Smooth muscle cell (in vitro differentiated cells): ENCODE measurements around the gene RTL5. TPM values are rescaled to one million over a fixed set of nuclear protein-coding genes. Genes with fewer than 3 reads are reported as not detected.

Experiments
- DNase-seq: peaks from one replicate; lab custom pipeline; 2025; ENCODE audit not compliant: unreplicated experiment; lab: John Stamatoyannopoulos, UW
- H2AFZ ChIP-seq: fragments of 200-600 bp; sonication (generic); 2 replicates; pipeline ENCODE4 v1.6.0; 2016; ENCODE audit warnings: antibody characterized with exemption, low read depth, mild to moderate bottlenecking
- H3F3A ChIP-seq: fragments of 200-600 bp; sonication (generic); 2 replicates; pipeline ENCODE4 v1.6.0; 2017; ENCODE audit warnings: antibody characterized with exemption, low read depth
- H3K27ac ChIP-seq: fragments of 200-600 bp; sonication (generic); 2 replicates; pipeline ENCODE4 v1.5.1; 2016; ENCODE audit warnings: low read depth, mild to moderate bottlenecking
- H3K27me3 ChIP-seq: fragments of 200-600 bp; sonication (generic); 2 replicates; pipeline ENCODE4 v1.6.1; 2016; ENCODE audit warnings: low read depth, mild to moderate bottlenecking
- H3K36me3 ChIP-seq: fragments of 200-600 bp; sonication (generic); 2 replicates; pipeline ENCODE4 v1.5.1; 2016; ENCODE audit warnings: low read depth
- H3K4me1 ChIP-seq: fragments of 200-600 bp; sonication (generic); 2 replicates; pipeline ENCODE4 v1.5.1; 2016; ENCODE audit warnings: low read depth
- H3K4me2 ChIP-seq: fragments of 200-600 bp; sonication (generic); 2 replicates; pipeline ENCODE4 v1.6.0; 2016; ENCODE audit warnings: mild to moderate bottlenecking
- H3K4me3 ChIP-seq: fragments of 200-600 bp; sonication (generic); 2 replicates; pipeline ENCODE4 v1.5.1; 2016; ENCODE audit warnings: mild to moderate bottlenecking
- H3K79me2 ChIP-seq: fragments of 200-600 bp; sonication (generic); 2 replicates; pipeline ENCODE4 v1.6.0; 2016; ENCODE audit warnings: low read depth, mild to moderate bottlenecking
- H3K9ac ChIP-seq: fragments of 200-600 bp; sonication (generic); 2 replicates; pipeline ENCODE4 v1.6.0; 2016; ENCODE audit warnings: low read depth
- H3K9me3 ChIP-seq: fragments of 200-600 bp; sonication (generic); replicated peaks from 2 replicates; pipeline ENCODE4 v1.5.1; 2016; ENCODE audit warnings: low read depth
- H4K20me1 ChIP-seq: fragments of 200-600 bp; sonication (generic); 2 replicates; pipeline ENCODE4 v1.6.0; 2016; ENCODE audit warnings: low read depth
- WGBS: methylation state at CpG from one replicate; pipeline ENCODE4 v1.1.7; 2016; ENCODE audit warnings: low lambda C conversion rate; 5-methylcytosine and 5-hydroxymethylcytosine counted together
- polyA plus RNA-seq: library from polyadenylated mRNA; unstranded; fragments of >200 nt; fragmentation: Nextera tagmentation; extraction: Ambion mirVana; gene quantifications from 2 replicates; pipeline ENCODE4 v1.2.1, GENCODE V29; 2016
- total RNA-seq: library from RNA; depleted of rRNA; stranded (reverse); fragments of >200 nt; gene quantifications from 2 replicates; pipeline ENCODE4 v1.2.3, GENCODE V29; 2014
- TF ChIP-seq, protein P1 (sequence below): fragments of 200-600 bp; sonication (generic); IDR thresholded peaks from 2 replicates; pipeline ENCODE4 v1.5.1; 2017; ENCODE audit warnings: borderline replicate concordance, mild to moderate bottlenecking, antibody characterized with exemption; ENCODE audit not compliant: insufficient read depth, poor library complexity, severe bottlenecking

The RTL5 gene
- total and polyA plus RNA-seq, 2 experiments from 2014 or later, result 3.1 to 3.6 TPM

DNA sequence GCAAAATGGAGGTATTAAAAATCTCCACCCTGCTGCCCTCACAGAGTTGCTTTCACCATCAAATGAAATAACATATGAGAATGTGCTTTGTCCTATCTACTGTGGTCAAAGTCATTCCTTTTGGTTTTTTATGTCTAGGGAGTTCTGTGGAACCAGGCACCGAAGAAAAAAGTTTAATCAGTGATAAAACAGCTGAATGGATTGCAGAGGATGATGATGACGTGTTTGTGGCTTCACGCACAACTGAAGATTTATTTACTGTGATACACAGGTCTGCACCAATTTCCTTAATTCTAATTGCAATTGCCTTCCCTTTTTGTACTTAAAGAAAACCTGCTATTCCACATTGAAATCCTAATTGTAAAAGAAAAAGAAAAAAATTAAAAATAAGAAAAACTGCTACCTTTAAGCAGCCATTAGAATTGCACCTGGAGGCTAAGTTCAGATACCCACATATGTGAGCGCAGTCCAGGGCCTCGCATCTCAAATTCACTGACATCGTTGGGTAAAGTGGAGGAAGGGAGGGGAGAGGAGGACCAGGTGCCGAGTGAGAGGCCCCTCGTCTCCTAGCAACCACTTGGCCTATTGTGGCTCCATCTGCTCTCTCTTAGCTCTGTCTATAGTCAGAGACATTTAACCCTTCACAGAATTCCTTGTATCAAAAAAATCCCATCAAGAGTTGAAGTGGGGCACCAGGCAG is 10.5 kb upstream of the RTL5 start:
- no peaks in the 10 kb centered on the region for H4K20me1 ChIP-seq
- 56% methylated on average over 8 of the region's 8 CpGs for WGBS
- H3K36me3 ChIP-seq, result no peaks in the 10 kb centered on the region
- DNase-seq, result no peak
- no peaks in the 10 kb centered on the region for H3K27me3 ChIP-seq
- no peak overlapping the region for H2AFZ ChIP-seq
- H3K79me2 ChIP-seq, result no peaks in the 10 kb centered on the region
- H3K9me3 ChIP-seq, result no peaks in the 10 kb centered on the region
- H3K27ac ChIP-seq, result no peak overlapping the region
- H3K4me2 ChIP-seq, result no peak overlapping the region
- no peak overlapping the region for H3K4me3 ChIP-seq
- no peaks in the 10 kb centered on the region for H3K4me1 ChIP-seq
- H3K9ac ChIP-seq, result no peak overlapping the region
- TF ChIP-seq, protein P1, sequence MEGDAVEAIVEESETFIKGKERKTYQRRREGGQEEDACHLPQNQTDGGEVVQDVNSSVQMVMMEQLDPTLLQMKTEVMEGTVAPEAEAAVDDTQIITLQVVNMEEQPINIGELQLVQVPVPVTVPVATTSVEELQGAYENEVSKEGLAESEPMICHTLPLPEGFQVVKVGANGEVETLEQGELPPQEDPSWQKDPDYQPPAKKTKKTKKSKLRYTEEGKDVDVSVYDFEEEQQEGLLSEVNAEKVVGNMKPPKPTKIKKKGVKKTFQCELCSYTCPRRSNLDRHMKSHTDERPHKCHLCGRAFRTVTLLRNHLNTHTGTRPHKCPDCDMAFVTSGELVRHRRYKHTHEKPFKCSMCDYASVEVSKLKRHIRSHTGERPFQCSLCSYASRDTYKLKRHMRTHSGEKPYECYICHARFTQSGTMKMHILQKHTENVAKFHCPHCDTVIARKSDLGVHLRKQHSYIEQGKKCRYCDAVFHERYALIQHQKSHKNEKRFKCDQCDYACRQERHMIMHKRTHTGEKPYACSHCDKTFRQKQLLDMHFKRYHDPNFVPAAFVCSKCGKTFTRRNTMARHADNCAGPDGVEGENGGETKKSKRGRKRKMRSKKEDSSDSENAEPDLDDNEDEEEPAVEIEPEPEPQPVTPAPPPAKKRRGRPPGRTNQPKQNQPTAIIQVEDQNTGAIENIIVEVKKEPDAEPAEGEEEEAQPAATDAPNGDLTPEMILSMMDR, result no peak
- no peaks in the 10 kb centered on the region for H3F3A ChIP-seq

DNA sequence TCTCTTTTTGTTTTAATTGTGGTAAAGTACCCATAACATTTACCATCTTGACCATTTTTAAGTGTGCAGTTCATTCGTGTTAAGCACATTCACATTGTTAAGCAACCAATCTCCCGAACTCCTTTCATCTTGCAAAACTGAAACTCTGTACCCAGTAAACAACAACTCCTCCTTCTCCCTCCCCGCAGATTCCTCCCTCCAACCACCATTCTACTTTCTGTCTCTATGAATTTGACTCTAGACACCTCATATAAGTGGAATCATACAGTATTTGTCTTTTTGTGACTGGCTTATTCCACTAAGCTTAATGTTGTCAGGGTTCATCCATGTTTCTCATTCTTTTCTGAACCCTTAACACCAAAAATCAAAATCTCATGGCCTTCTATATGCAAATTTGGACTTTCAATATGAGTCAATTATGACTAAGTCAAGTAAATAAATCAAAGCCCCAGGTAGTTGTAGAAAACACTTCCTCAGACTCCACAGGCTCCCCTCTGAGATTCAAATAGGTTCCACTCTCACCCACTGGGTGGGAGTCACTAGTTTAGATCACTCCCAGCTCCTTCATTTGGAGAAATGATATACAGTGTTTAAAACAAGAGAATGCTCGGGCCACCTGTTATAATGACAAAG is 9.8 kb upstream of the RTL5 start:
- Histone ChIP-seq H4K20me1 (no peaks in the 10 kb centered on the region), H3K36me3 (no peaks in the 10 kb centered on the region), H3K27me3 (no peaks in the 10 kb centered on the region), H3K4me2 (no peak overlapping the region), H3K4me1 (no peaks in the 10 kb centered on the region), H2AFZ (no peak overlapping the region), H3K9ac (no peak overlapping the region), H3K9me3 (no peaks in the 10 kb centered on the region), H3K79me2 (no peaks in the 10 kb centered on the region), H3F3A (no peaks in the 10 kb centered on the region), H3K4me3 (no peak overlapping the region), H3K27ac (no peak overlapping the region)
- 70% methylated on average over 4 of the region's 4 CpGs for WGBS
- DNase-seq, result no peak
- TF ChIP-seq, protein P1, result no peak

DNA sequence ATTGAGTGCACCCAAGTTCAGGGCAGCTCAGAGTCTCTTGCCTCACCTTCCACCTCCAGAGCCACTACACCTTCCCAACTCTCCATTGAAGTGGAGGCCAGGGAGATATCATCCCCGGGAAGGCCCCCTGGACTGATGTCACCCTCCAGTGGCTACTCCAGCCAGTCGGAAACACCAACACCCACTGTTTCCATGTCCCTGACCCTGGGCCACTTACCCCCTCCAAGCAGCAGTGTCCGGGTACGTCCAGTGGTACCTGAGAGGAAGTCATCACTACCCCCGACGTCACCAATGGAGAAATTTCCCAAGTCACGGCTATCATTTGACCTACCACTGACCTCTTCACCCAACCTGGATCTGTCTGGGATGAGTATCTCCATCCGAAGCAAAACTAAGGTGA is 7.8 kb upstream of the RTL5 start:
- Histone ChIP-seq H4K20me1 (no peaks in the 10 kb centered on the region), H3K9ac (no peak overlapping the region), H3F3A (no peaks in the 10 kb centered on the region), H3K4me3 (no peak overlapping the region), H3K27me3 (no peaks in the 10 kb centered on the region), H3K27ac (no peak overlapping the region), H3K9me3 (no peaks in the 10 kb centered on the region), H2AFZ (no peak overlapping the region), H3K79me2 (no peaks in the 10 kb centered on the region), H3K4me1 (no peaks in the 10 kb centered on the region), H3K4me2 (no peak overlapping the region), H3K36me3 (no peaks in the 10 kb centered on the region)
- TF ChIP-seq, protein P1, result no peak
- WGBS, result 87% methylated on average over 8 of the region's 8 CpGs
- no peak for DNase-seq
